A549 (cell line): ENCODE results near the gene ASIC1. TPM values are rescaled to one million over a fixed set of nuclear protein-coding genes. Genes with fewer than 3 reads are reported as not detected.
A peak's percentile ranks its signal among the peaks of the same experiment; 100 is the strongest.

Experiments
- BHLHE40 ChIP-seq: IDR thresholded peaks from 2 replicates; pipeline ENCODE4 v1.6.1; 2012; ENCODE audit warnings: low read depth, low read length, inconsistent platforms
- CBX8 ChIP-seq: fragments of 200-600 bp; sonication (generic); IDR thresholded peaks from 2 replicates; pipeline ENCODE4 v1.6.1; 2016
- EHMT2 ChIP-seq: fragments of 200-600 bp; sonication (generic); IDR thresholded peaks from 2 replicates; pipeline ENCODE4 v1.6.1; 2016; ENCODE audit warnings: antibody characterized with exemption, low read depth, mild to moderate bottlenecking, moderate library complexity
- EP300 ChIP-seq, 2 experiments: fragments of >200 bp; sonication (Bioruptor Twin); formaldehyde crosslinking; IDR thresholded peaks; 2 replicates in 1 of 2; 3 replicates in 1 of 2; pipeline ENCODE4 v1.6.1; 2016 to 2017
- FOSB ChIP-seq: fragments of 250-450 bp; sonication (Bioruptor Pico); IDR thresholded peaks from 2 replicates; pipeline ENCODE4 v1.5.0; 2020; ENCODE audit warnings: mild to moderate bottlenecking, moderate library complexity
- FOSL2 ChIP-seq, 2 experiments: fragments of 450-650 bp in 1 of 2; fragments of >200 bp in 1 of 2; sonication (Bioruptor Twin) in 1 of 2; formaldehyde crosslinking; IDR thresholded peaks; 2 replicates each; pipeline versions ENCODE4 v1.5.0 to v1.6.1; 2016 to 2020; ENCODE audit warnings: mild to moderate bottlenecking in 1 of 2, moderate library complexity in 1 of 2
- HDAC2 ChIP-seq: fragments of 200-600 bp; sonication (generic); IDR thresholded peaks from 2 replicates; pipeline ENCODE4 v1.6.1; 2016
- HEYL ChIP-seq: fragments of 250-450 bp; sonication (Bioruptor Pico); IDR thresholded peaks from 2 replicates; pipeline ENCODE4 v1.8.0; 2021; ENCODE audit warnings: mild to moderate bottlenecking, moderate library complexity
- KDM1A ChIP-seq: fragments of 200-600 bp; sonication (generic); IDR thresholded peaks from 2 replicates; pipeline ENCODE4 v1.6.1; 2016; ENCODE audit warnings: low read depth, mild to moderate bottlenecking
- MAFK ChIP-seq: fragments of 450-650 bp; IDR thresholded peaks from 2 replicates; pipeline ENCODE4 v1.6.1; 2014; ENCODE audit not compliant: partially characterized antibody
- MYC ChIP-seq: IDR thresholded peaks from 2 replicates; pipeline ENCODE4 v1.6.1; 2012; ENCODE audit warnings: mild to moderate bottlenecking, inconsistent platforms, low read length, improper control_type of control experiment, borderline replicate concordance
- NFE2L2 ChIP-seq: fragments of 150-350 bp; conservative IDR thresholded peaks from 2 replicates; pipeline ENCODE4 v1.6.1; 2014; ENCODE audit warnings: low read length
- POLR2AphosphoS2 ChIP-seq: conservative IDR thresholded peaks from 2 replicates; pipeline ENCODE4 v1.6.1; 2012; ENCODE audit warnings: low read length, improper control_type of control experiment, inconsistent platforms
- RAD21 ChIP-seq, 2 experiments: fragments of >200 bp in 1 of 2; sonication (Bioruptor Twin) in 1 of 2; formaldehyde crosslinking in 1 of 2; IDR thresholded peaks in 1 of 2; conservative IDR thresholded peaks in 1 of 2; 2 replicates in 1 of 2; 3 replicates in 1 of 2; pipeline ENCODE4 v1.6.1; 2012 to 2018; ENCODE audit warnings: inconsistent platforms in 1 of 2
- RARB ChIP-seq: fragments of 250-450 bp; sonication (Bioruptor Pico); IDR thresholded peaks from 2 replicates; pipeline ENCODE4 v1.8.0; 2021; ENCODE audit warnings: mild to moderate bottlenecking, moderate library complexity
- RCOR1 ChIP-seq: fragments of 150-350 bp; IDR thresholded peaks from 2 replicates; pipeline ENCODE4 v1.6.1; 2014; ENCODE audit warnings: antibody characterized with exemption, low read length, low read depth
- RFX5 ChIP-seq: fragments of 450-650 bp; IDR thresholded peaks from 2 replicates; pipeline ENCODE4 v1.7.1; 2014; ENCODE audit warnings: antibody characterized with exemption, mild to moderate bottlenecking, moderate library complexity
- RNF2 ChIP-seq: fragments of 200-600 bp; sonication (generic); IDR thresholded peaks from 2 replicates; pipeline ENCODE4 v1.6.1; 2016; ENCODE audit warnings: low read depth, mild to moderate bottlenecking, antibody characterized with exemption, moderate library complexity, borderline replicate concordance
- SREBF2 ChIP-seq: fragments of 450-650 bp; IDR thresholded peaks from 2 replicates; pipeline ENCODE4 v1.6.1; 2014; ENCODE audit warnings: mild to moderate bottlenecking, moderate library complexity
- TFCP2L1 ChIP-seq: fragments of 250-450 bp; sonication (Bioruptor Pico); IDR thresholded peaks from 2 replicates; pipeline ENCODE4 v1.5.0; 2021; ENCODE audit warnings: mild to moderate bottlenecking
- ZFP36 ChIP-seq: fragments of 450-650 bp; IDR thresholded peaks from 2 replicates; pipeline ENCODE4 v1.6.1; 2014; ENCODE audit warnings: borderline replicate concordance; ENCODE audit not compliant: partially characterized antibody
- ZNF302 ChIP-seq: fragments of 250-450 bp; sonication (Bioruptor Pico); IDR thresholded peaks from 2 replicates; pipeline ENCODE4 v1.9.0; 2021; ENCODE audit warnings: inconsistent platforms, mild to moderate bottlenecking, moderate library complexity
- polyA plus RNA-seq, 4 experiments: library from polyadenylated mRNA; depleted of rRNA in 3 of 4; stranded (reverse); fragments of >200 nt; fragmentation: RNase III in 1 of 4; extraction: RNeasy Plus Mini Kit Qiagen cat#74134 plus additional on column Dnase treatment in 1 of 4; gene quantifications; 2 replicates in 3 of 4; 3 replicates in 1 of 4; pipeline ENCODE4 v1.2.3, GENCODE V29; 2011 to 2017
- TF ChIP-seq, protein P1 (sequence below): IDR thresholded peaks from 2 replicates; pipeline ENCODE4 v1.6.1; 2012
- TF ChIP-seq, protein P2 (sequence below): fragments of >200 bp; sonication (Bioruptor Twin); formaldehyde crosslinking; IDR thresholded peaks from 3 replicates; pipeline ENCODE4 v1.5.1; 2016
- TF ChIP-seq, protein P3 (sequence below): fragments of >200 bp; sonication (Bioruptor Twin); formaldehyde crosslinking; IDR thresholded peaks from 3 replicates; pipeline ENCODE4 v1.6.1; 2016
- TF ChIP-seq, protein P4 (sequence below): fragments of >200 bp; sonication (Bioruptor Twin); formaldehyde crosslinking; IDR thresholded peaks from 2 replicates; pipeline ENCODE4 v1.6.1; 2016

The ASIC1 gene
- polyA plus RNA-seq, 2 of the 4 experiments (the other 2 are of a cell fraction), result 6.0 to 6.7 TPM

DNA sequence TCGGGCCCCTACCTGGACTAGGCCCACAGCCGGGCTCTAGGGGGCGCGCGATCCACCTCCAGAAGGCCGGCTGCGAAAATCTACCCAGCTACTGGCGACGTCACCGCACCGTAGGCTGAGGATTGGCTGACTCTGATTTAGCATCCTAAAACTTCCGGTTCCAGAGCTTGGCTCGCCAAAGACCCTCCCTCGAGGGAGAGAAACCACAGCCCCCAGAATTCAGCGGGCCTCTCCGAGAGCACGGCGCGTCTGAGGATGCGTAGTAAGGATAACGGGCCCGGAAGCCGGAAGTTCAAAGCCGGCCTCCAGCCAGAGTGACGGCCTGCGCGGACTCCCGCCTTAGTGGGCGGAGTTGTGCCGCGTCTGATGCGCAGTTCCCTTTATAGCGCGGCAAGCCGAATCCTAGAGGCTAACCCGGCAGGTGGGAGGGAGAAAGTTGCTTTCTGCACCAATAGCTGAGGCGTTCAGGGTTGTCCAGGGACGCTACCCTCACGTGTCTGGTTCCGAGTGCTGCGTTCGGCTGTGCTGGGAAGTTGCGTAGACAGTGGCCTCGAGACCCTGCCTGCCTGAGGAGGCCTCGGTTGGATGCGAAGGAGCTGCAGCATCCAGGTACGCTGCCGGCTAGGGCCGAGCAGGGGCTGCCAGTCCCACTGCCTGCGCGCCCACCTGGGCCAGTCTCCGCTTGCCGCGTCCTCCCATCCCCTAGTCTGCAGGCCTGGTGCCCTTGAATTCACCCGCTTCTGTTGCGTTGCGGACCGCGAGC lies 54.5 kb downstream of the ASIC1 start, which contains the start of gene COX14 (continued):
- no peak for TF ChIP-seq RARB (CRISPR knock-in tag)
- TF ChIP-seq NFE2L2, result no peak
- TF ChIP-seq RNF2, result no peak
- TF ChIP-seq ZNF302, result no peak
- no peak for TF ChIP-seq HDAC2
- TF ChIP-seq KDM1A, result no peak
- TF ChIP-seq MAFK, result no peak
- peak; percentile 42; the same call in 1 of the 2 replicates for TF ChIP-seq MYC
- peak; percentile 100 for TF ChIP-seq RFX5
- no peak for TF ChIP-seq FOSL2 (IDR thresholded peaks at IDR 0.05)
- no peak for TF ChIP-seq FOSL2 (CRISPR knock-in tag; IDR thresholded peaks at IDR 0.05)
- no peak for TF ChIP-seq EP300 (IDR thresholded peaks at IDR 0.05)
- TF ChIP-seq, protein P1, sequence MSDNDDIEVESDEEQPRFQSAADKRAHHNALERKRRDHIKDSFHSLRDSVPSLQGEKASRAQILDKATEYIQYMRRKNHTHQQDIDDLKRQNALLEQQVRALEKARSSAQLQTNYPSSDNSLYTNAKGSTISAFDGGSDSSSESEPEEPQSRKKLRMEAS, result peak; percentile 94
- no peak for TF ChIP-seq RCOR1
- TF ChIP-seq, protein P2, sequence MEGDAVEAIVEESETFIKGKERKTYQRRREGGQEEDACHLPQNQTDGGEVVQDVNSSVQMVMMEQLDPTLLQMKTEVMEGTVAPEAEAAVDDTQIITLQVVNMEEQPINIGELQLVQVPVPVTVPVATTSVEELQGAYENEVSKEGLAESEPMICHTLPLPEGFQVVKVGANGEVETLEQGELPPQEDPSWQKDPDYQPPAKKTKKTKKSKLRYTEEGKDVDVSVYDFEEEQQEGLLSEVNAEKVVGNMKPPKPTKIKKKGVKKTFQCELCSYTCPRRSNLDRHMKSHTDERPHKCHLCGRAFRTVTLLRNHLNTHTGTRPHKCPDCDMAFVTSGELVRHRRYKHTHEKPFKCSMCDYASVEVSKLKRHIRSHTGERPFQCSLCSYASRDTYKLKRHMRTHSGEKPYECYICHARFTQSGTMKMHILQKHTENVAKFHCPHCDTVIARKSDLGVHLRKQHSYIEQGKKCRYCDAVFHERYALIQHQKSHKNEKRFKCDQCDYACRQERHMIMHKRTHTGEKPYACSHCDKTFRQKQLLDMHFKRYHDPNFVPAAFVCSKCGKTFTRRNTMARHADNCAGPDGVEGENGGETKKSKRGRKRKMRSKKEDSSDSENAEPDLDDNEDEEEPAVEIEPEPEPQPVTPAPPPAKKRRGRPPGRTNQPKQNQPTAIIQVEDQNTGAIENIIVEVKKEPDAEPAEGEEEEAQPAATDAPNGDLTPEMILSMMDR, result peak; percentile 94
- peak; percentile 40 to 48; a peak in 3 of 5 replicates for TF ChIP-seq RAD21 (conservative IDR thresholded peaks at IDR 0.05 in 1 of 2, IDR thresholded peaks at IDR 0.05 in 1 of 2)
- 0 out of 2 replicates have a peak, but pooled peaks have one; percentile 24 for TF ChIP-seq FOSB (CRISPR knock-in tag)
- TF ChIP-seq, protein P3, sequence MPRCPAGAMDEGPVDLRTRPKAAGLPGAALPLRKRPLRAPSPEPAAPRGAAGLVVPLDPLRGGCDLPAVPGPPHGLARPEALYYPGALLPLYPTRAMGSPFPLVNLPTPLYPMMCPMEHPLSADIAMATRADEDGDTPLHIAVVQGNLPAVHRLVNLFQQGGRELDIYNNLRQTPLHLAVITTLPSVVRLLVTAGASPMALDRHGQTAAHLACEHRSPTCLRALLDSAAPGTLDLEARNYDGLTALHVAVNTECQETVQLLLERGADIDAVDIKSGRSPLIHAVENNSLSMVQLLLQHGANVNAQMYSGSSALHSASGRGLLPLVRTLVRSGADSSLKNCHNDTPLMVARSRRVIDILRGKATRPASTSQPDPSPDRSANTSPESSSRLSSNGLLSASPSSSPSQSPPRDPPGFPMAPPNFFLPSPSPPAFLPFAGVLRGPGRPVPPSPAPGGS, result peak; percentile 76; the same call in 1 of the 3 replicates
- no peak for TF ChIP-seq EHMT2
- TF ChIP-seq POLR2AphosphoS2, result no peak
- TF ChIP-seq HEYL (CRISPR knock-in tag), result no peak
- no peak for TF ChIP-seq CBX8
- peak; percentile 70; the same call in 1 of the 2 replicates for TF ChIP-seq TFCP2L1 (CRISPR knock-in tag)
- TF ChIP-seq SREBF2, result no peak
- no peak for TF ChIP-seq ZFP36
- TF ChIP-seq BHLHE40, result peak; percentile 76
- TF ChIP-seq, protein P4, sequence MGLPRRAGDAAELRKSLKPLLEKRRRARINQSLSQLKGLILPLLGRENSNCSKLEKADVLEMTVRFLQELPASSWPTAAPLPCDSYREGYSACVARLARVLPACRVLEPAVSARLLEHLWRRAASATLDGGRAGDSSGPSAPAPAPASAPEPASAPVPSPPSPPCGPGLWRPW, result no peak
